Glomerular visceral epithelial cell (primary cell): ENCODE data around the gene SNX19.
"Not testable (repeated sequence)": the region's sequence is repeated elsewhere in the genome, so short reads cannot be mapped to it uniquely, and the experiment has no call there.

ENCODE experiments used
- DNase-seq: peaks from one replicate; pipeline ENCODE4 v3.0.0-alpha.2; 2016; ENCODE audit errors: extremely low spot score

The SNX19 gene

GRCh38 chr11:130873761-130874160 is 42.5 kb downstream of the SNX19 start:
- DNase-seq: peak; percentile 41

GRCh38 chr11:130872981-130873380 is 43.3 kb downstream of the SNX19 start:
- peak; percentile 28 for DNase-seq

- DNase-seq: no peak
These were observed 43.8 kb downstream of the SNX19 start for GRCh38 chr11:130872513-130872912.

GRCh38 chr11:130872102-130872501 is 44.2 kb downstream of the SNX19 start:
- no peak for DNase-seq

- no peak for DNase-seq
These were observed 44.7 kb downstream of the SNX19 start for GRCh38 chr11:130871616-130872015.

GRCh38 chr11:130868721-130869390 is 47.4 kb downstream of the SNX19 start:
- no peak for DNase-seq

DNA sequence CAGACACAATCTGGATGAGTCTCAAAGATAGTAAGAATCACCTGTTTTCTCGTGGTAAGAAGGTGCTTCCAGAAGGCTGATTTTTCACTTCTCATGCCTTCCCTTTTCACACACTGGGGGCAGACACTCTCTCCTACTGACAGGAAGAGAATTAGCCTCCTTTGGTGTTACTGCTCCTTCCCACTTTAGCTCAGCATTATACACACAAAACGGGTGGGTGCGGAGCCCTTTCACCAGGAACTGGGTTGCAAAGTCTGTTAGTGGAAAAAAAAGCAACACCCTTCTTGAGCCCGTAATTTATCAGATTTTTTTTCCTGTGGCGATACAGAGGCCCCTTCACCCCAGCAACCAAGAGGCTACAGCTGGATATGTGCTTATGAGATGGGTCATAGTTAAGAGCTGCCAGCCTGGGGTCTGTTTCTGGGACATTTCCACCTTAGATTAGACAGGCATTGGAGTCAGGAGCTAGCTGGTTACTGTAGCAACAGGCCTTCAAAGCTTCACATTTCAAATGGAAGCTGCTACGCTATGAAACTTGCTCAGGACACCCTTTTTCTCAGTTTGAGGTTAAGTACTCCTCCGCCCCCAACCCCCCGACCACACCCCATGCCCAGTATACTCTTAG is 48.1 kb downstream of the SNX19 start:
- no peak for DNase-seq

- DNase-seq: no peak
These were observed 49.4 kb downstream of the SNX19 start for GRCh38 chr11:130866831-130867230.

DNA sequence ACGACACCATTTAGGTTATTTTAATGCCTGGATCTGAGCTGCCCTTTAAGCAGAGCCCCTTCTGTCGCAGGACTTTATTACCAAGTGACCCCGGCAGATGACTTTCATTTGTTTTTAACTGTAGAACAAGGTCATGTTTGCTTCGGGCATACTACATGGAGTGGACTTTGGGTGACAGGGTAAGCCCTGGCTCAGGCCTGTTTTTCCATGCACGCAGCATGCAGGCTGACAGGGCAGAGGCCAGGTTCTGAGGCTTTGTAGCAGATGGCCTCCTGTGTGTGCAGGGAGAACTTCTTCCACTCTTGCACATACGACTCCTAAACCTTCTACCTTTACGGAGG is 50.5 kb downstream of the SNX19 start:
- no peak for DNase-seq

DNA sequence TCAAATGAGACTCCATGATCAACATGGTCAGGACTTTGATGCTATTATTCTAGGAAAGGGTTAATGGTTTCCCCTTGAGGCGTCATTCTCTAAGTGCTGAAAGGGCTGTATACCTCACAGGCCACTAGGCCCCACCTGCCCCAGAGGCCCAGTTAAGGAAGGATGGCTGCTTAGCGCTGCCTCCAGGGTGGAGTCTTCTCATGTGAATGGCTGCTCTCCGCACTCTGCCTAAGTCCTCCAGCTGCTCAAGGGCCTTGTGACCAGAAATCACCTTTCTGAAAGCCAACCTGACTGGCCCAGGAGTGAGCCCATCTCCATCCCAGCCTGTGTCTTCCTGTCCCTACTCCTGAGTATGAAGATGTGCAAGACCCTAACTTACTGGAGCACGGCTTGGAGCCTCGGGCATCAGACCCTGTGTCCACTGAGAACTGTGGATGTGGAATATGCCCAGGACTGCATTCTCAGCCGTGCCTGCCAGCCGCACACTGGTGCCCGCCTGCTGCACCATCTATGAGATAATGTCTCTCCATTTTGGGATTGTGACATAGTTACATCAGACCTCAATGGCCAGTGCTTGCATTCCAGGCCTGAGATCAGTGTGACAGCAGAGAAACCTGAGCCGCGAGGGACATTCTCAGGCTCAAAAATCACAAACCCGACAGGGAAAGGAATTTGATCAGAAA is 51.0 kb downstream of the SNX19 start:
- DNase-seq: peak; percentile 13

GRCh38 chr11:130861902-130862860 is 54.1 kb downstream of the SNX19 start:
- peak; percentile 85 for DNase-seq

GRCh38 chr11:130861283-130861682 is 55.0 kb downstream of the SNX19 start:
- DNase-seq: no peak

GRCh38 chr11:130859886-130860285 is 56.4 kb downstream of the SNX19 start:
- DNase-seq: no peak

DNA sequence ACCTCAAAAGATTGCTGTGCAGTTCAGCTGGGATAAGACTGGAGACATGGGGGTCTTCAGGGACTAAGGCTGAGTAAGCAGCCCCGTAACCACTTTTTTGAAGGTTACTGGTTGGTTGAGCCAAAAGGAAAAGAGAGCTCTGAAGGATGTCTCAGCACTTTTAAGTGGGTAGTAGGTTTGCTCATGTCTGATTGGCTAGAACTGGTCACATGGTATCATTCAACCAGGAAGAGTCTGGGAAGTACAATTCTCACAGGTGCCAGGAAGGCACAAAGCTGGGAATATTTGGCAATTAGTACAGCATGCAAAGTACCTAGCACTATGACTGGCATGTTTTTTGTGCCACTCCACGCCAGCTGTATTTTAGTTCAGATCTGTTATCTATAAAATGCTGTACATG is 58.1 kb downstream of the SNX19 start:
- no peak for DNase-seq

- not testable (repeated sequence) for DNase-seq
These were observed 60.6 kb downstream of the SNX19 start for GRCh38 chr11:130855707-130856106.

GRCh38 chr11:130854483-130854882 is 61.8 kb downstream of the SNX19 start:
- DNase-seq: no peak

- DNase-seq: no peak
These were observed 63.7 kb downstream of the SNX19 start for GRCh38 chr11:130852589-130852988.

DNA sequence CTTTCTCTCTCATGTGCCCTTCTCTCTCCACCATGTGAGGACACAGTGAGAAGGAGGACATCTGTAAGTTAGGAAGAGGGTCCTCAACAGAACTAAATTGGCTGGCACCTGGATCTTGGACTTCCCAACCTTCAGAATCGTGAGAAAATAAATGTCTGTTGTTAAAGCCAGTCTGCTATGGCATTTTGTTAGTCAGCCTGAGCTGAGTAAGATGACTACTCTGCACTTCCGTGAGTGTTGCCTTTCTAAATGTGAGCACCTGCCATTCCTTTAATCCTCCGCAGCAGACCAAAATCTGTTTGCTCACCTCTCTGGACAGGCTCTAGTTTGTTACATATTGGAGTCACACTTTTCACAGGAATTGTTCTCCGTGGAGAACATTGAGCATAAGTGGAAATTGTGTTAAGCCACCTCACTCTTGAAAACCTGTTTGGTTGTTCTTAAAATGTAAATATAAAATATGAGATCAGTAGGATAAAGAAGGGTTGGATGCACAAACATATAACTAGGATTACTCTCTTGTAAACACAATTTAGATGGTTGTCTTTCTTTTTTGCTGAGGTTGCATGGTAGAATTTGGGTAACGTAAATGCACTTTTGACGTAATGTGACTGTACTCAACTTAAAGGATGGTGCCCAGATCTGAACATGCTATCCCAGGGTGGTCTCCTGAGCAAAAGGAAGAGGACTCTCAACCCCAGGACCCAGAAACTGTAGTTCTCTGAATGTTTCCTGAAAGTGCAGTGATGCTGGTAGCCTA is 65.9 kb downstream of the SNX19 start:
- DNase-seq: no peak

GRCh38 chr11:130849215-130849568 is 67.1 kb downstream of the SNX19 start:
- DNase-seq: peak; percentile 13

DNA sequence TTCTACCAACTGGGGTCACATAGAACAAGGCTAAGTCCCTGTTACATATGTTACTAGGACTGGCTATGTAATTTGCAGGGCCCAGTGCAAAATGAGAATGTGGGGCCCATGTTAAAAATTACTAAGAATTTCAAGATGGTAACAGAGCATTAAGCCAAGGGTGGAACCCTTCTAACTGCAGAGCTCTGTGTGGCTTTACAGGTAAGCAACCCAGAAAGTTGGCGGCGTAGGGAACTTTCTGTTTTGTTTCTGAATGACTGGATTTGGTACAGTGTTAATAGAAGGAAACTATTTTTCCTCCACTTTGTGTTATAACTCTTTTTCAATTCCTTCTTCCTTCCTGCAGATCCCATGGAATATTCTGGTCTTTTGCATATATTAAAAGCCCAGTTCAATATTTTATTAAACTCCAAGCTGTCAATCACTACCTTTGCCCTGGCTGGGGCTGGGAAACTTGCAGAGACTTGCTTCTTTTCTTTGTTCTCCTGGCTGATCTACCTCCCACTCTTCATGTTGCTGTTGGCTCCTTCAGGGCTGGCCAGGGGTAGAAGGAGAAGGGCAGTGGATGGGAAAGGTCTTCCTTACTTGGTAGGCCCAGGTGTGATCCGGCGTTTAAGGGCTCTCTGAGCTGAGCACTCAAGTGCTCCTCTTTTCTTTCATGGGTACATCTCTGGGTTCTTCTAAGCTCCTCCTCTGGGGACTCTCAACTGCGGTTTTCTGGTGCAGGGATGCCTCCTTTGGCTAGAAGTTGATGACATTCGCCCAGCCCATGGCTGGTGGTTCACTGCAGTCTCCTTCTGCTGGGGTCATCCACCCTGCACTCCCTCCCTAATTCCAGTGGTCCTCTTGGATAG is 67.7 kb downstream of the SNX19 start:
- no peak for DNase-seq
